Esophagus (tissue), 2 donors: ENCODE measurements around the gene ATP4A. TPM values are rescaled to one million over a fixed set of nuclear protein-coding genes. Genes with fewer than 3 reads are reported as not detected.

Experiments
- H3K27ac ChIP-seq, 2 donors: one replicate each; pipeline ENCODE4 v1.5.1; 2013; ENCODE audit warnings: low read depth in 2 of 2, mild to moderate bottlenecking in 2 of 2, inconsistent platforms in 1 of 2, low read length in 1 of 2, moderate library complexity in 1 of 2
- H3K27me3 ChIP-seq, 2 donors: one replicate each; pipeline ENCODE4 v1.6.1; 2013; ENCODE audit warnings: low read length in 2 of 2, control low read depth in 1 of 2, mild to moderate bottlenecking in 1 of 2; ENCODE audit not compliant: insufficient read depth in 2 of 2, control insufficient read depth in 1 of 2
- H3K36me3 ChIP-seq, 2 donors: one replicate each; pipeline ENCODE4 v1.6.1; 2013; ENCODE audit warnings: low read length in 1 of 2; ENCODE audit not compliant: control insufficient read depth in 2 of 2, insufficient read depth in 2 of 2
- H3K4me1 ChIP-seq, 2 donors: one replicate each; pipeline ENCODE4 v1.6.1; 2013; ENCODE audit warnings: low read length in 1 of 2; ENCODE audit not compliant: control insufficient read depth in 2 of 2, insufficient read depth in 2 of 2
- H3K4me3 ChIP-seq, 2 donors: one replicate each; pipeline ENCODE4 v1.5.1; 2013; ENCODE audit warnings: low read length in 2 of 2, mild to moderate bottlenecking in 2 of 2, low read depth in 1 of 2, moderate library complexity in 1 of 2
- H3K9me3 ChIP-seq, 2 donors: one replicate each; pipeline ENCODE4 v1.6.1; 2013; ENCODE audit warnings: mild to moderate bottlenecking in 2 of 2, low read depth in 1 of 2, low read length in 1 of 2, moderate library complexity in 1 of 2; ENCODE audit not compliant: control insufficient read depth in 2 of 2, insufficient read depth in 1 of 2
- WGBS, 2 donors: extraction: QIAGEN DNeasy Blood & Tissue Kit; methylation state at CpG; one replicate each; pipeline ENCODE4 v1.1.7; 2013; 5-methylcytosine and 5-hydroxymethylcytosine counted together
- polyA plus RNA-seq, 2 donors: library from polyadenylated mRNA; stranded (reverse); fragments of 200-250 nt; gene quantifications; one replicate each; pipeline ENCODE4 v1.2.3, GENCODE V29; 2013
- donor health status: healthy with polysubstance abuse.
- donor health status: Bipolar disorder and iron deficiency.

The ATP4A gene
- polyA plus RNA-seq, 2 donors, result 0.02 to 0.12 TPM

GRCh38 chr19:35559781-35560180, 3.7 kb downstream of the ATP4A start:
- Histone ChIP-seq H3K4me1 (peaks cover 3 to 13% of the 10 kb centered on the region in 2 donors), H3K27ac (no peak overlapping the region), H3K36me3 (no peaks in the 10 kb centered on the region), H3K4me3 (no peak overlapping the region), H3K9me3 (no peaks in the 10 kb centered on the region), H3K27me3 (peaks cover 0 to 9% of the 10 kb centered on the region in 2 donors)
- WGBS, 2 donors, result 90 to 91% methylated on average over 23 of the region's 23 CpGs

GRCh38 chr19:35559281-35559659, 4.2 kb downstream of the ATP4A start:
- Histone ChIP-seq H3K4me1 (peaks cover 3 to 13% of the 10 kb centered on the region in 2 donors), H3K36me3 (no peaks in the 10 kb centered on the region), H3K9me3 (no peaks in the 10 kb centered on the region), H3K27ac (no peak overlapping the region), H3K27me3 (peaks cover 0 to 9% of the 10 kb centered on the region in 2 donors), H3K4me3 (no peak overlapping the region)
- 49 to 51% methylated on average over 11 of the region's 11 CpGs for WGBS, 2 donors

GRCh38 chr19:35558400-35559280, 4.8 kb downstream of the ATP4A start:
- Histone ChIP-seq H3K27ac (no peak overlapping the region), H3K9me3 (no peaks in the 10 kb centered on the region), H3K36me3 (no peaks in the 10 kb centered on the region), H3K27me3 (peaks cover 0 to 9% of the 10 kb centered on the region in 2 donors), H3K4me1 (peaks cover 3 to 13% of the 10 kb centered on the region in 2 donors), H3K4me3 (peak overlapping the region in 1 of 2 donors; percentile 34)
- WGBS, 2 donors, result 24 to 30% methylated on average over 50 to 53 of the region's 53 CpGs

GRCh38 chr19:35557539-35558399, 5.7 kb downstream of the ATP4A start:
- no peaks in the 10 kb centered on the region for H3K36me3 ChIP-seq
- H3K4me3 ChIP-seq, result peak overlapping the region in 1 of 2 donors; percentile 34
- no peak overlapping the region for H3K27ac ChIP-seq
- 10% methylated on average over 53 to 60 of the region's 60 CpGs for WGBS, 2 donors
- H3K9me3 ChIP-seq, result no peaks in the 10 kb centered on the region
- H3K27me3 ChIP-seq, result peaks cover 0 to 9% of the 10 kb centered on the region in 2 donors
- peaks cover 3 to 13% of the 10 kb centered on the region in 2 donors for H3K4me1 ChIP-seq

GRCh38 chr19:35556846-35557538, 6.5 kb downstream of the ATP4A start:
- WGBS, 2 donors, result 88% methylated on average over 16 of the region's 16 CpGs
- Histone ChIP-seq H3K4me3 (no peak overlapping the region), H3K36me3 (no peaks in the 10 kb centered on the region), H3K27ac (no peak overlapping the region), H3K9me3 (no peaks in the 10 kb centered on the region), H3K27me3 (peaks cover 0 to 9% of the 10 kb centered on the region in 2 donors), H3K4me1 (peaks cover 3 to 13% of the 10 kb centered on the region in 2 donors)

GRCh38 chr19:35556025-35556590, 7.3 kb downstream of the ATP4A start:
- Histone ChIP-seq H3K36me3 (no peaks in the 10 kb centered on the region), H3K4me1 (peaks cover 3 to 13% of the 10 kb centered on the region in 2 donors), H3K4me3 (no peak overlapping the region), H3K27me3 (peaks cover 0 to 9% of the 10 kb centered on the region in 2 donors), H3K9me3 (no peaks in the 10 kb centered on the region), H3K27ac (no peak overlapping the region)
- 80 to 87% methylated on average over 9 of the region's 9 CpGs for WGBS, 2 donors

- peaks cover 0 to 9% of the 10 kb centered on the region in 2 donors for H3K27me3 ChIP-seq
- H3K9me3 ChIP-seq, result no peaks in the 10 kb centered on the region
- peaks cover 3 to 13% of the 10 kb centered on the region in 2 donors for H3K4me1 ChIP-seq
- H3K27ac ChIP-seq, result no peak overlapping the region
- 70% methylated on average over 30 of the region's 30 CpGs for WGBS, 2 donors
- no peak overlapping the region for H3K4me3 ChIP-seq
- peaks cover 0 to 4% of the 10 kb centered on the region in 2 donors for H3K36me3 ChIP-seq
Observed at GRCh38 chr19:35555301-35556005, 8.0 kb downstream of the ATP4A start.

GRCh38 chr19:35554076-35554475, 9.4 kb downstream of the ATP4A start:
- H3K4me3 ChIP-seq, result no peak overlapping the region
- peaks cover 0 to 9% of the 10 kb centered on the region in 2 donors for H3K27me3 ChIP-seq
- 67 to 68% methylated on average over 5 of the region's 5 CpGs for WGBS, 2 donors
- no peak overlapping the region for H3K27ac ChIP-seq
- no peaks in the 10 kb centered on the region for H3K9me3 ChIP-seq
- peaks cover 0 to 4% of the 10 kb centered on the region in 2 donors for H3K36me3 ChIP-seq
- peaks cover 3 to 13% of the 10 kb centered on the region in 2 donors for H3K4me1 ChIP-seq
